ENCODE data around the gene HOXB6. TPM values are rescaled to one million over a fixed set of nuclear protein-coding genes. Genes with fewer than 3 reads are reported as not detected.

The HOXB6 gene
- total RNA-seq, 3 donors from 2014 or later = 41.3 to 68.8 (median 50.9) TPM

GRCh38 chr17:48594538-48595277 lies 10.1 kb downstream of the HOXB6 start:
- H3K9me3 ChIP-seq = no peaks in the 10 kb centered on the region
- H3K4me1 ChIP-seq (ENCODE audit: low read depth) = peaks cover 51% of the 10 kb centered on the region
- intact Hi-C loops (cut with DNase I, micrococcal nuclease) = no loop called here
- DNase-seq (no peak), ATAC-seq (no peak)
- peaks cover 5% of the 10 kb centered on the region for H3K36me3 ChIP-seq (ENCODE audit: low read depth)
- H3K4me3 ChIP-seq = no peak overlapping the region
- TF ChIP-seq, protein P1, sequence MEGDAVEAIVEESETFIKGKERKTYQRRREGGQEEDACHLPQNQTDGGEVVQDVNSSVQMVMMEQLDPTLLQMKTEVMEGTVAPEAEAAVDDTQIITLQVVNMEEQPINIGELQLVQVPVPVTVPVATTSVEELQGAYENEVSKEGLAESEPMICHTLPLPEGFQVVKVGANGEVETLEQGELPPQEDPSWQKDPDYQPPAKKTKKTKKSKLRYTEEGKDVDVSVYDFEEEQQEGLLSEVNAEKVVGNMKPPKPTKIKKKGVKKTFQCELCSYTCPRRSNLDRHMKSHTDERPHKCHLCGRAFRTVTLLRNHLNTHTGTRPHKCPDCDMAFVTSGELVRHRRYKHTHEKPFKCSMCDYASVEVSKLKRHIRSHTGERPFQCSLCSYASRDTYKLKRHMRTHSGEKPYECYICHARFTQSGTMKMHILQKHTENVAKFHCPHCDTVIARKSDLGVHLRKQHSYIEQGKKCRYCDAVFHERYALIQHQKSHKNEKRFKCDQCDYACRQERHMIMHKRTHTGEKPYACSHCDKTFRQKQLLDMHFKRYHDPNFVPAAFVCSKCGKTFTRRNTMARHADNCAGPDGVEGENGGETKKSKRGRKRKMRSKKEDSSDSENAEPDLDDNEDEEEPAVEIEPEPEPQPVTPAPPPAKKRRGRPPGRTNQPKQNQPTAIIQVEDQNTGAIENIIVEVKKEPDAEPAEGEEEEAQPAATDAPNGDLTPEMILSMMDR (IDR thresholded peaks at IDR 0.05) = no peak

DNA sequence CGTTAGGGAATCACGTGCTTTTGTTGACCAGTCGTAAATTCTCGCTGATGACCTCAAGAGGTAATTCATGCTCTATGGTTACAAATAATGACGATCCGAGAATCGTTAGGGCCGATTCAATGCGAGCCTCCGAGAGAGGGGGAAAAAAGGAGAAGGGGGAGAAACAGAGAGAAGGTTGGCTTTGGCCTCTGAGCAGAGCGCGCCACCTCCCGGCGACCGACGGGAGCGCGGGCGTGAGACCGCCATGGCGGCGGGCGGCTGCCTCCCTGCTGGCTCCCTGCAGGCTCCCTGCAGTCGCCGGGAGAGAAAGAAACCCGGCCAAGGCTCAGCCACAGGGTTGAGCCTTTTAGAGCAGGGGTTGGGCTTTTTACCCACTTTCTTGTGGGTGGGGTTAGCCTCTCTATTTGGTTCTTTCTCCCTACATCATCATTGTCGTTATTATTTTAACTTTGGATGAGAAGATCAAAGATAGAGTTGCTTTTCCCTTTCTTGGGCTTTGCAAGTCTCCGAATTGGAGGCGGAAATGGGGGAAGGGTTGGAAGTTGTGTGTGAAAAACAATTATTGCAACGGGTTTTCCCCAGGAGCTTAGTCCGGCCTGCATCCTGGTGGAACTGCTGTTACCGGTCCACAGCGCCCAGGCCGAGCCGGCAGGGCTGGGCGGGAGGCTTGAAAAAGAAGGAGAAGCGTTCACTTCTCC lies 10.8 kb downstream of the HOXB6 start:
- peak in 2 of 3 donors; percentile 75 to 85 for DNase-seq
- intact Hi-C loops (cut with DNase I, micrococcal nuclease) = no loop called here
- TF ChIP-seq, protein P1 (IDR thresholded peaks at IDR 0.05) = peak; percentile 50
- Histone ChIP-seq H3K9me3 (no peaks in the 10 kb centered on the region), H3K4me3 (no peak overlapping the region), H3K36me3 (ENCODE audit: low read depth) (peaks cover 5% of the 10 kb centered on the region), H3K4me1 (ENCODE audit: low read depth) (peaks cover 46% of the 10 kb centered on the region)
- ATAC-seq = peak; percentile 32

DNA sequence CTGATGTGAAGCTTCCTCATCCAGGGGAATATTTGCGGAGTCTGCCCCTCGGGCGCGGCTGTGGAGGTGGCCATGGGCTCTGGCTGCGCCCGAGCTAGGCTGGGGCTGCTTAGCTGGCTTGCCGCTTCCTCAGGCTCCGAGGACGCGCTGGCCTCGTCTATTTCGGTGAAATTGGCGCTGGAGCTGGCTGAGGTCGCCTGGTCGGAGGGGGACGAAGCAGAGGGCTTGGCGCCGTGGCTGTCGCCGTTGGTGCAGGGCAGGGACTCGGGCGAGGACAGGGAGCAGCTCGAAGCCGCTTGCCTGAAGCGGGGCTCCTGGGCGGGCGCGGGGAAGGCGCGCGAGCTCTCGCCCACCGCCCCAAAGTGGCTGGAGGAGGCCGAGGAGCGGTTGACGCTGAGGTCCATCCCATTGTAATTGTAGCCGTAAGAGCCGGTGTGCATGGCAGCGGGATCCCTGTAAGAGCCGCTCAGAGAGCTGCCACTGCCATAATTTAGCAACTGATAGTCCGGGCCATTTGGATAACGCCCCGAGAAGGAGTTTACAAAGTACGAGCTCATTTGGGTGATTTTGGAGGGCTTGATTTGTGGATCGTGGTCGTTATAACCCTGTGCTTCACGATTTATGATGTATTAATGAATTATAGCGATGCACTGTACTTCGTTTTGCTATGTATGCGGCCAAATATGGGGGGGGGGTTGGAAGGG lies 11.5 kb downstream of the HOXB6 start, which contains the start of gene HOXB5:
HOXB5 (minus strand) TSS at position 654 of the 704 bp plus-strand sequence; CDS start at position 557, 97 bp downstream.
- H3K36me3 ChIP-seq (ENCODE audit: low read depth) = peaks cover 5% of the 10 kb centered on the region
- no peaks in the 10 kb centered on the region for H3K9me3 ChIP-seq
- intact Hi-C loops (cut with DNase I, micrococcal nuclease) = no loop called here
- ATAC-seq (no peak), DNase-seq (peak in 1 of 3 donors; percentile 55)
- peaks cover 39% of the 10 kb centered on the region for H3K4me1 ChIP-seq (ENCODE audit: low read depth)
- TF ChIP-seq, protein P1 (IDR thresholded peaks at IDR 0.05) = no peak
- peak within 1 kb of the TSS; percentile 11 for H3K4me3 ChIP-seq

- ATAC-seq = no peak
- intact Hi-C loops (cut with DNase I, micrococcal nuclease) = no loop called here
Measured at GRCh38 chr17:48592577-48592976, 12.2 kb downstream of the HOXB6 start.

DNA sequence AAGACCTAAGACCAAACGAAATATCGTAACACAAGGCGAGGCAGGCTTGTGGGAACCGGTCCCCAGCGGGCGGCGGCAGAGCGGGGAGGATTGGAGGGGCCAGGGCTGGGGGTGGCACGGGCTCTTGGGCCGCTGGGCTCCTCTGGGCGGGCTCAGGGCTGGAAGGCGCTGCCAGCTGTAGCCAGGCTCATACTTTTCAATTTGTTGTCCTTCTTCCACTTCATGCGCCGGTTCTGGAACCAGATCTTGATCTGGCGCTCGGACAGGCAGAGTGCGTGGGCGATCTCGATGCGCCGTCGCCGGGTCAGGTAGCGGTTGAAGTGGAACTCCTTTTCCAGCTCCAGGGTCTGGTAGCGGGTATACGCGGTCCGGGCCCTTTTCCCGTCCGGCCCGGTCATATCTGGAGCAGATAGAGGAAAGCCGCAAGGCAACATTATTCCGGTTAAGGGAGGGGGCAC lies 12.7 kb downstream of the HOXB6 start:
- peaks cover 5% of the 10 kb centered on the region for H3K36me3 ChIP-seq (ENCODE audit: low read depth)
- ATAC-seq (no peak), DNase-seq (no peak)
- no peak overlapping the region for H3K4me3 ChIP-seq
- peaks cover 33% of the 10 kb centered on the region for H3K4me1 ChIP-seq (ENCODE audit: low read depth)
- intact Hi-C loops (cut with DNase I, micrococcal nuclease) = no loop called here
- no peaks in the 10 kb centered on the region for H3K9me3 ChIP-seq
- TF ChIP-seq, protein P1 (IDR thresholded peaks at IDR 0.05) = no peak

More at GRCh38 chr17:48592577-48592976, 12.2 kb downstream of the HOXB6 start:
- Histone ChIP-seq H3K36me3 (ENCODE audit: low read depth) (peaks cover 5% of the 10 kb centered on the region), H3K4me3 (no peak overlapping the region), H3K9me3 (no peaks in the 10 kb centered on the region), H3K4me1 (ENCODE audit: low read depth) (peaks cover 37% of the 10 kb centered on the region)
- peak in 1 of 3 donors; percentile 49 for DNase-seq
- TF ChIP-seq, protein P1 (IDR thresholded peaks at IDR 0.05) = no peak
